H9 (cell line): ENCODE data around the gene PREPL. TPM values are rescaled to one million over a fixed set of nuclear protein-coding genes. Genes with fewer than 3 reads are reported as not detected.

Experiments
- DNase-seq: peaks from one replicate; pipeline ENCODE4 v3.0.0-alpha.2; 2017
- H2AFZ ChIP-seq: one replicate; pipeline ENCODE4 v1.6.1; 2013; ENCODE audit warnings: mild to moderate bottlenecking, low read length, control low read depth, moderate library complexity
- H2AK5ac ChIP-seq: 2 replicates; pipeline ENCODE4 v1.6.1; 2013; ENCODE audit warnings: low read length, control low read depth, mixed read lengths; ENCODE audit not compliant: insufficient read length
- H2BK120ac ChIP-seq: one replicate; pipeline ENCODE4 v1.6.1; 2013; ENCODE audit warnings: low read depth, mild to moderate bottlenecking, low read length, control low read depth, inconsistent platforms; ENCODE audit not compliant: poor library complexity, severe bottlenecking
- H2BK12ac ChIP-seq: 2 replicates; pipeline ENCODE4 v1.6.1; 2013; ENCODE audit warnings: low read length, control low read depth, mixed read lengths, low read depth; ENCODE audit not compliant: insufficient read length
- H2BK15ac ChIP-seq: 2 replicates; pipeline ENCODE4 v1.6.1; 2013; ENCODE audit warnings: low read depth, low read length, control low read depth
- H2BK20ac ChIP-seq: one replicate; pipeline ENCODE4 v1.6.1; 2013; ENCODE audit warnings: low read depth, mild to moderate bottlenecking, low read length, control low read depth, inconsistent platforms; ENCODE audit not compliant: poor library complexity, severe bottlenecking
- H2BK5ac ChIP-seq: 2 replicates; pipeline ENCODE4 v1.6.1; 2013; ENCODE audit warnings: low read length, control low read depth, mixed read lengths; ENCODE audit not compliant: insufficient read length
- H3K14ac ChIP-seq: 2 replicates; pipeline ENCODE4 v1.6.1; 2013; ENCODE audit warnings: low read length, control low read depth; ENCODE audit not compliant: insufficient read depth
- H3K18ac ChIP-seq: 2 replicates; pipeline ENCODE4 v1.6.1; 2013; ENCODE audit warnings: low read depth, mild to moderate bottlenecking, mixed read lengths, low read length, control low read depth; ENCODE audit not compliant: insufficient read length
- H3K23ac ChIP-seq: 2 replicates; pipeline ENCODE4 v1.6.1; 2013; ENCODE audit warnings: low read length, control low read depth, mixed read lengths, low read depth; ENCODE audit not compliant: insufficient read length
- H3K23me2 ChIP-seq: 2 replicates; pipeline ENCODE4 v1.6.1; 2013; ENCODE audit warnings: low read depth, mild to moderate bottlenecking, mixed read lengths, low read length, control low read depth; ENCODE audit not compliant: insufficient read length, poor library complexity, severe bottlenecking
- H3K27ac ChIP-seq: 2 replicates; pipeline ENCODE4 v1.5.1; 2013; ENCODE audit warnings: low read length, control low read depth, mixed read lengths, low read depth; ENCODE audit not compliant: insufficient read length
- H3K27me3 ChIP-seq: 2 replicates; pipeline ENCODE4 v1.6.1; 2013; ENCODE audit warnings: low read length, control low read depth, inconsistent platforms; ENCODE audit not compliant: insufficient read depth
- H3K4ac ChIP-seq: 2 replicates; pipeline ENCODE4 v1.6.1; 2013; ENCODE audit warnings: low read depth, mild to moderate bottlenecking, control low read depth, inconsistent platforms, low read length, moderate library complexity
- H3K4me1 ChIP-seq: 2 replicates; pipeline ENCODE4 v1.6.1; 2013; ENCODE audit warnings: low read length, control low read depth, inconsistent platforms; ENCODE audit not compliant: insufficient read depth
- H3K4me2 ChIP-seq: 2 replicates; pipeline ENCODE4 v1.6.1; 2013; ENCODE audit warnings: low read length, control low read depth, mixed read lengths; ENCODE audit not compliant: insufficient read length, insufficient read depth
- H3K56ac ChIP-seq: 2 replicates; pipeline ENCODE4 v1.6.1; 2013; ENCODE audit warnings: low read depth, mild to moderate bottlenecking, mixed read lengths, low read length, control low read depth; ENCODE audit not compliant: insufficient read length
- H3K79me1 ChIP-seq: 2 replicates; pipeline ENCODE4 v1.6.1; 2013; ENCODE audit warnings: low read depth, mild to moderate bottlenecking, moderate library complexity, low read length, control low read depth, inconsistent platforms; ENCODE audit not compliant: insufficient read depth, poor library complexity, severe bottlenecking
- H3K79me2 ChIP-seq: 2 replicates; pipeline ENCODE4 v1.6.1; 2013; ENCODE audit warnings: low read length, control low read depth, inconsistent platforms; ENCODE audit not compliant: insufficient read depth
- H3K9ac ChIP-seq: 2 replicates; pipeline ENCODE4 v1.6.1; 2013; ENCODE audit warnings: low read length, control low read depth, mixed read lengths; ENCODE audit not compliant: insufficient read length; ENCODE audit errors: extremely low read depth
- H3K9me3 ChIP-seq: one replicate; pipeline ENCODE4 v1.6.1; 2013; ENCODE audit warnings: low read depth, low read length, inconsistent platforms; ENCODE audit not compliant: control insufficient read depth
- H3T11ph ChIP-seq: one replicate; pipeline ENCODE4 v1.6.1; 2013; ENCODE audit warnings: mild to moderate bottlenecking, low read length, control low read depth, inconsistent platforms
- H4K20me1 ChIP-seq: one replicate; pipeline ENCODE4 v1.6.1; 2013; ENCODE audit not compliant: control insufficient read depth, insufficient read length, insufficient read depth
- H4K5ac ChIP-seq: 2 replicates; pipeline ENCODE4 v1.6.1; 2013; ENCODE audit warnings: low read depth, mild to moderate bottlenecking, mixed read lengths, low read length, control low read depth; ENCODE audit not compliant: insufficient read length
- H4K8ac ChIP-seq: replicated peaks from 2 replicates; pipeline ENCODE4 v1.6.1; 2013; ENCODE audit warnings: low read length, control low read depth, mixed read lengths, low read depth; ENCODE audit not compliant: insufficient read length
- H4K91ac ChIP-seq: 2 replicates; pipeline ENCODE4 v1.6.1; 2013; ENCODE audit warnings: low read depth, mild to moderate bottlenecking, moderate library complexity, mixed read lengths, low read length, control low read depth; ENCODE audit not compliant: insufficient read length
- H3K27ac Mint-ChIP-seq, 3 experiments: 2 replicates in 2 of 3; 3 replicates in 1 of 3; pipeline ENCODE4 v1.8.0; 2020 to 2021; ENCODE audit warnings: mixed read lengths in 3 of 3, mild to moderate bottlenecking in 1 of 3, moderate library complexity in 1 of 3
- H3K27me3 Mint-ChIP-seq: 2 replicates; pipeline ENCODE4 v1.8.0; 2021; ENCODE audit warnings: low read depth, mild to moderate bottlenecking, moderate library complexity, mixed read lengths
- H3K36me3 Mint-ChIP-seq, 3 experiments: 2 replicates in 2 of 3; 3 replicates in 1 of 3; pipeline ENCODE4 v1.8.0; 2020 to 2021; ENCODE audit warnings: low read depth in 3 of 3, mixed read lengths in 3 of 3; ENCODE audit not compliant: insufficient read depth in 1 of 3
- H3K4me1 Mint-ChIP-seq, 2 experiments: 2 replicates each; pipeline ENCODE4 v1.8.0; 2020; ENCODE audit warnings: mixed read lengths in 2 of 2
- H3K4me3 Mint-ChIP-seq, 2 experiments: 2 replicates in 1 of 2; 3 replicates in 1 of 2; pipeline ENCODE4 v1.8.0; 2020 to 2021; ENCODE audit warnings: mild to moderate bottlenecking in 2 of 2, mixed read lengths in 2 of 2, moderate library complexity in 1 of 2
- H3K9me3 Mint-ChIP-seq, 2 experiments: 2 replicates in 1 of 2; 3 replicates in 1 of 2; pipeline ENCODE4 v1.8.0; 2020; ENCODE audit warnings: mild to moderate bottlenecking in 2 of 2, mixed read lengths in 2 of 2, moderate library complexity in 1 of 2
- CTCF ChIP-seq: fragments of 200-600 bp; sonication (generic); conservative IDR thresholded peaks from 3 replicates; pipeline ENCODE4 v1.8.0; 2021; ENCODE audit warnings: antibody characterized with exemption, mild to moderate bottlenecking
- WGBS: extraction: QIAGEN DNeasy Blood & Tissue Kit; methylation state at CpG from one replicate; pipeline ENCODE4 v1.1.7; 2013; ENCODE audit warnings: missing lambda C conversion rate, low lambda C conversion rate, mixed read lengths; ENCODE audit not compliant: insufficient read length; ENCODE audit errors: extremely low coverage; 5-methylcytosine and 5-hydroxymethylcytosine counted together
- total RNA-seq: library from RNA; stranded (reverse); gene quantifications from 2 replicates; pipeline ENCODE4 v1.2.1, GENCODE V29; 2021

PREPL gene
- total RNA-seq, 1 experiment from 2014 or later = 30.1 TPM

- H3T11ph ChIP-seq = no peak overlapping the region
- no peak overlapping the region for H3K4me2 ChIP-seq
- H2BK20ac ChIP-seq = no peak overlapping the region
- no peaks in the 10 kb centered on the region for H3K27me3 ChIP-seq
- Mint-ChIP-seq H3K4me1 (peaks cover 13% of the 10 kb centered on the region in 2 experiments), H3K9me3 (no peaks in the 10 kb centered on the region), H3K27ac (no peak overlapping the region), H3K4me3 (no peak overlapping the region), H3K27me3 (no peaks in the 10 kb centered on the region), H3K36me3 (0 out of 7 replicates have a peak, but pooled peaks cover 0 to 1% (median 0%) of the 10 kb centered on the region in 3 experiments)
- H3K23ac ChIP-seq = no peak overlapping the region
- no peak overlapping the region for H2BK15ac ChIP-seq
- no peaks in the 10 kb centered on the region for H3K9me3 ChIP-seq
- no peaks in the 10 kb centered on the region for H3K23me2 ChIP-seq
- DNase-seq = no peak
- WGBS = no CpG with 5 or more reads among the region's 6 CpGs
- no peak overlapping the region for H2AFZ ChIP-seq
- H3K79me2 ChIP-seq = no peaks in the 10 kb centered on the region; the same call in 1 of the 2 replicates
- H4K8ac ChIP-seq = no peak overlapping the region
- no peaks in the 10 kb centered on the region for H4K20me1 ChIP-seq
- no peak for TF ChIP-seq CTCF
- no peak overlapping the region for H3K14ac ChIP-seq
- no peak overlapping the region for H4K91ac ChIP-seq
- H4K5ac ChIP-seq = no peak overlapping the region
- H3K4me1 ChIP-seq = no peaks in the 10 kb centered on the region
- H2AK5ac ChIP-seq = no peak overlapping the region
- H2BK5ac ChIP-seq = no peak overlapping the region
- no peak overlapping the region for H3K9ac ChIP-seq
- H3K18ac ChIP-seq = no peak overlapping the region
- no peaks in the 10 kb centered on the region for H3K79me1 ChIP-seq
- no peak overlapping the region for H2BK12ac ChIP-seq
- no peak overlapping the region for H3K27ac ChIP-seq
- H3K56ac ChIP-seq = no peak overlapping the region
- no peak overlapping the region for H3K4ac ChIP-seq
- no peak overlapping the region for H2BK120ac ChIP-seq
These were observed 6.5 kb downstream of the PREPL start for GRCh38 chr2:44354761-44355160.
